ENCODE results near the gene TMEM87B. TPM values are rescaled to one million over a fixed set of nuclear protein-coding genes. Genes with fewer than 3 reads are reported as not detected.

The TMEM87B gene
- total and polyA plus RNA-seq, 2 donors (not counting 1 experiment from before 2014, with no cell fraction given), result 30.5 to 31.5 TPM

DNA sequence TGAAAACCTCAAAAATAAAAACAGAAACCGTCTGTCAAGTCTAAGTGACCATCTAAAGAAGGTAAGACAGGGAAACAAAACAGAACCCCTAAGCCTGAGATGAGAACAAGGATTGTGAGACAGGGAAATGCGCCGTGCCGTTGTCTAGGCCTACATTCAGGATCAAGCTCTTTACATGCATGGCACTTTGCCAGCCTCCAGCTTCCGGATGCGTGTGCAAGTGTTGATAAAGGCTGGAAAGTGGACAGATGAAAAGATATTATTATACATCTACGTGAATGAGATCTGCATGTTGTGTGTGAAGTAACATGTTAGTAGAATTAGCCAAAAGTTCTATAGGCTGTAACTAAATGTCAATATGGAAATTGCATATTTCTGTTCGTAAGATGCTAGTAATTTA is 28.6 kb upstream of the TMEM87B start:
- Histone ChIP-seq H3K9ac (ENCODE audit: insufficient read depth, low read length) (no peak overlapping the region), H3K36me3 (ENCODE audit: control insufficient read depth, insufficient read depth, low read length) (no peaks in the 10 kb centered on the region), H3K4me2 (ENCODE audit: extremely low read depth, insufficient read depth, low read length) (no peak overlapping the region), H3K9me3 (ENCODE audit: control insufficient read depth, insufficient read depth, low read depth, low read length) (no peaks in the 10 kb centered on the region), H3K27me3 (ENCODE audit: control insufficient read depth, insufficient read depth, low read length) (no peaks in the 10 kb centered on the region), H3K79me2 (ENCODE audit: control insufficient read depth, insufficient read depth, low read length) (no peaks in the 10 kb centered on the region), H3K27ac (ENCODE audit: insufficient read depth, low read length) (no peak overlapping the region), H2AFZ (ENCODE audit: low read length) (no peak overlapping the region), H4K20me1 (ENCODE audit: control insufficient read depth, extremely low read depth, insufficient read depth, low read length) (no peaks in the 10 kb centered on the region), H3K4me3 (replicated peaks in 1 of 4; ENCODE audit: control extremely low read depth in 1 of 4, insufficient read depth in 1 of 4, low read depth in 3 of 4, low read length in 4 of 4) (no peak overlapping the region), H3K4me1 (ENCODE audit: control insufficient read depth, extremely low read depth, insufficient read depth, low read length) (no peaks in the 10 kb centered on the region)
- TF ChIP-seq EZH2 (IDR thresholded peaks at IDR 0.05; ENCODE audit: low read length, missing control alignments), result no peak
- TF ChIP-seq, protein P1, sequence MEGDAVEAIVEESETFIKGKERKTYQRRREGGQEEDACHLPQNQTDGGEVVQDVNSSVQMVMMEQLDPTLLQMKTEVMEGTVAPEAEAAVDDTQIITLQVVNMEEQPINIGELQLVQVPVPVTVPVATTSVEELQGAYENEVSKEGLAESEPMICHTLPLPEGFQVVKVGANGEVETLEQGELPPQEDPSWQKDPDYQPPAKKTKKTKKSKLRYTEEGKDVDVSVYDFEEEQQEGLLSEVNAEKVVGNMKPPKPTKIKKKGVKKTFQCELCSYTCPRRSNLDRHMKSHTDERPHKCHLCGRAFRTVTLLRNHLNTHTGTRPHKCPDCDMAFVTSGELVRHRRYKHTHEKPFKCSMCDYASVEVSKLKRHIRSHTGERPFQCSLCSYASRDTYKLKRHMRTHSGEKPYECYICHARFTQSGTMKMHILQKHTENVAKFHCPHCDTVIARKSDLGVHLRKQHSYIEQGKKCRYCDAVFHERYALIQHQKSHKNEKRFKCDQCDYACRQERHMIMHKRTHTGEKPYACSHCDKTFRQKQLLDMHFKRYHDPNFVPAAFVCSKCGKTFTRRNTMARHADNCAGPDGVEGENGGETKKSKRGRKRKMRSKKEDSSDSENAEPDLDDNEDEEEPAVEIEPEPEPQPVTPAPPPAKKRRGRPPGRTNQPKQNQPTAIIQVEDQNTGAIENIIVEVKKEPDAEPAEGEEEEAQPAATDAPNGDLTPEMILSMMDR (conservative IDR thresholded peaks at IDR 0.05 in 1 of 2, IDR thresholded peaks at IDR 0.05 in 1 of 2; ENCODE audit: low read depth in 1 of 2, low read length in 2 of 2), result no peak
- DNase-seq (ENCODE audit: low read depth in 2 of 2), result no peak

DNA sequence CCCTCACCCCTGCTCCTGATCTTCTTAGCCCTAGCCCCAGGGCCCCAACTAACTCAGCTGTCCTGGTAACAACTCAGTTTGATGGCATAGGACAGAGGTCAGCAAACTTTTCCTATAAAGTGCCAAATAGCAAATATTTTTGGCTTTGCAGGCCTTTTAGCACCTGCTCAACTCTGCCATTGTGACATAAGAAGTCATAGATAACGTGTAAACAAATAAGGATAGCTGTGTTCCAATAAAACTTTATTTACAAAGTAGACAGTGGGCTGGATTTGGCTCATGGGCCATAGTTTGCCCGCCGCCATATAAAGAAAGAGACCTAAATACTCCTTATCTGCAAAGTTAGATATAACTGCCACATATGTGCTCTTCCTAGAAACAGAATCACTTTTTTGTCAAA is 27.3 kb upstream of the TMEM87B start:
- Histone ChIP-seq H2AFZ (ENCODE audit: low read length) (no peak overlapping the region), H3K36me3 (ENCODE audit: control insufficient read depth, insufficient read depth, low read length) (no peaks in the 10 kb centered on the region), H3K27me3 (ENCODE audit: control insufficient read depth, insufficient read depth, low read length) (no peaks in the 10 kb centered on the region), H3K4me3 (replicated peaks in 1 of 4; ENCODE audit: control extremely low read depth in 1 of 4, insufficient read depth in 1 of 4, low read depth in 3 of 4, low read length in 4 of 4) (no peak overlapping the region), H3K4me1 (ENCODE audit: control insufficient read depth, extremely low read depth, insufficient read depth, low read length) (no peaks in the 10 kb centered on the region), H3K9ac (ENCODE audit: insufficient read depth, low read length) (no peak overlapping the region), H3K9me3 (ENCODE audit: control insufficient read depth, insufficient read depth, low read depth, low read length) (no peaks in the 10 kb centered on the region), H4K20me1 (ENCODE audit: control insufficient read depth, extremely low read depth, insufficient read depth, low read length) (no peaks in the 10 kb centered on the region), H3K27ac (ENCODE audit: insufficient read depth, low read length) (no peak overlapping the region), H3K4me2 (ENCODE audit: extremely low read depth, insufficient read depth, low read length) (no peak overlapping the region), H3K79me2 (ENCODE audit: control insufficient read depth, insufficient read depth, low read length) (no peaks in the 10 kb centered on the region)
- no peak for TF ChIP-seq EZH2 (IDR thresholded peaks at IDR 0.05; ENCODE audit: low read length, missing control alignments)
- TF ChIP-seq, protein P1 (conservative IDR thresholded peaks at IDR 0.05 in 1 of 2, IDR thresholded peaks at IDR 0.05 in 1 of 2; ENCODE audit: low read depth in 1 of 2, low read length in 2 of 2), result no peak
- no peak for DNase-seq (ENCODE audit: low read depth in 2 of 2)

DNA sequence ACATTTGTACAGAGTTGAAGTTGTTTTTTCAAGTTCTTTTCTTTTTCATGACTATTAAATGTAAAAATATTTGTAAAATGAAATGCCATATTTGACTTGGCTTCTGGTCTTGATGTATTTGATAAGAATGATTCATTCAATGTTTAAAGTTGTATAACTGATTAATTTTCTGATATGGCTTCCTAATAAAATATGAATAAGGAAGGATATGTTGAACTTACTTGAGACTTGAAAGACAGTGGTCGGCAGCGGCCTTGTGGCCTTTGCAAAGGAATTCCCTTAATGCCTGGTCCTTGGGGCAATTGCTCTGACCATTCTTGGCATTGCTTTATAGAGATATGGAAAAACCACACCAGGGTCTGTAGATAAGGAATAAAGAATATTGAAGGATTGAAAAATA is 25.9 kb upstream of the TMEM87B start:
- Histone ChIP-seq H3K36me3 (ENCODE audit: control insufficient read depth, insufficient read depth, low read length) (no peaks in the 10 kb centered on the region), H3K79me2 (ENCODE audit: control insufficient read depth, insufficient read depth, low read length) (no peaks in the 10 kb centered on the region), H2AFZ (ENCODE audit: low read length) (no peak overlapping the region), H3K9me3 (ENCODE audit: control insufficient read depth, insufficient read depth, low read depth, low read length) (no peaks in the 10 kb centered on the region), H3K4me2 (ENCODE audit: extremely low read depth, insufficient read depth, low read length) (no peak overlapping the region), H3K27me3 (ENCODE audit: control insufficient read depth, insufficient read depth, low read length) (no peaks in the 10 kb centered on the region), H3K27ac (ENCODE audit: insufficient read depth, low read length) (no peak overlapping the region), H3K4me3 (replicated peaks in 1 of 4; ENCODE audit: control extremely low read depth in 1 of 4, insufficient read depth in 1 of 4, low read depth in 3 of 4, low read length in 4 of 4) (no peak overlapping the region), H3K9ac (ENCODE audit: insufficient read depth, low read length) (no peak overlapping the region), H3K4me1 (ENCODE audit: control insufficient read depth, extremely low read depth, insufficient read depth, low read length) (no peaks in the 10 kb centered on the region), H4K20me1 (ENCODE audit: control insufficient read depth, extremely low read depth, insufficient read depth, low read length) (no peaks in the 10 kb centered on the region)
- no peak for DNase-seq (ENCODE audit: low read depth in 2 of 2)
- TF ChIP-seq EZH2 (IDR thresholded peaks at IDR 0.05; ENCODE audit: low read length, missing control alignments), result no peak
- TF ChIP-seq, protein P1 (conservative IDR thresholded peaks at IDR 0.05 in 1 of 2, IDR thresholded peaks at IDR 0.05 in 1 of 2; ENCODE audit: low read depth in 1 of 2, low read length in 2 of 2), result no peak

Measured in fibroblast of lung (primary cell).